ENCODE data around the gene COL7A1. TPM values are rescaled to one million over a fixed set of nuclear protein-coding genes. Genes with fewer than 3 reads are reported as not detected.

The COL7A1 gene
- polyA plus RNA-seq, 1 donor from 2014 or later, result 45.3 TPM

DNA sequence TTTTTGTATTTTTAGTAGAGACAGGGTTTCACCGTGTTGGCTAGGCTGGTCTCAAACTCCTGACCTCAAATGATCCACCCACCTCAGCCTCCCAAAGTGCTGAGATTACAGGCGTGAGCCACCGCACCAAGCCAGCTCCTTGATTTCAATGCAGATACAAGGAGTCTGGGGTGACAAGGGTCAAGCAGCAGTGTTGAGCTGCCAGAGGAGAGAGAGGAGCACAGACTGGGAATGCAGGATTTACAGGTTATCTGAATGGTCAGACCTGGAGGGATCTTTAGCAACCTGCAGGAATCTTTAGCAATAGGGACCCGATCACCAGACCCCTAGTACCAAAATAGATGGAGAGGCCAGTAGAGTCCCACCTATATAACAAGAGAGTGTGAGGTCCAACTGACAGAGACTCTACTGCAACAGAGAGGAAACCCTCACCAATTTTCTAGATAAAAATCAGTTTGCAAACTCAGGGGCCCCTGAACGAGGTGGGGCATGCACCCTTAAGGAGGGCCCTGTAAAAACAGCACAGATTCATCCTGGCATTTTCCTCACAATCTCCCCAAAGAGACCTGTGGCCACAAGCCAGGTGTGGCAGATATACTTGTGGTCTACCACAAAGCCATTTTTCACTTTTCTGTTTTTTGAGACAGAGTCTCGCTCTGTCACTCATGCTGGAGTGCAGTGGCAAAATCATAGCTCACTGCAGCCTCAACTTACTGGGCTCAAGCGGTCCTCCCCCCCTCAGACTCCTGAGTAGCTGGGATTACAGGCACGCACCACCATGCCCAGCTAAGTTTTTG, 80.5 kb downstream of the COL7A1 start:
- Histone ChIP-seq H3F3A (ENCODE audit: insufficient read depth, low read length, poor library complexity, severe bottlenecking) (no peaks in the 10 kb centered on the region), H3K27me3 (ENCODE audit: insufficient read depth, low read depth, low read length) (no peaks in the 10 kb centered on the region), H4K20me1 (ENCODE audit: insufficient read depth) (no peaks in the 10 kb centered on the region), H3K9me3 (ENCODE audit: low read length) (no peaks in the 10 kb centered on the region), H3K9me2 (ENCODE audit: insufficient read depth, low read length) (no peaks in the 10 kb centered on the region), H3K36me3 (ENCODE audit: insufficient read depth, low read length) (no peaks in the 10 kb centered on the region), H3K27ac (ENCODE audit: low read length) (no peak overlapping the region), H3K4me2 (ENCODE audit: low read length) (no peak overlapping the region), H3K79me2 (replicated peaks; ENCODE audit: insufficient read depth, low read length) (no peaks in the 10 kb centered on the region), H2AFZ (ENCODE audit: low read depth, low read length) (no peak overlapping the region), H3K4me3 (ENCODE audit: low read length) (no peak overlapping the region), H3K9ac (ENCODE audit: low read length) (no peak overlapping the region)
- TF ChIP-seq SMC3 (conservative IDR thresholded peaks at IDR 0.05; ENCODE audit: poor library complexity) (no peak), EP300 (conservative IDR thresholded peaks at IDR 0.05; ENCODE audit: poor library complexity, severe bottlenecking) (no peak), MXI1 (conservative IDR thresholded peaks at IDR 0.05; ENCODE audit: poor library complexity, severe bottlenecking) (no peak), TAF1 (IDR thresholded peaks at IDR 0.05; ENCODE audit: low read depth) (no peak), RAD21 (conservative IDR thresholded peaks at IDR 0.05) (no peak), EZH2 (IDR thresholded peaks at IDR 0.05; ENCODE audit: borderline replicate concordance, insufficient read depth, low read length, poor library complexity, severe bottlenecking) (no peak), POLR2AphosphoS5 (IDR thresholded peaks at IDR 0.05) (no peak)
- TF ChIP-seq, protein P1, sequence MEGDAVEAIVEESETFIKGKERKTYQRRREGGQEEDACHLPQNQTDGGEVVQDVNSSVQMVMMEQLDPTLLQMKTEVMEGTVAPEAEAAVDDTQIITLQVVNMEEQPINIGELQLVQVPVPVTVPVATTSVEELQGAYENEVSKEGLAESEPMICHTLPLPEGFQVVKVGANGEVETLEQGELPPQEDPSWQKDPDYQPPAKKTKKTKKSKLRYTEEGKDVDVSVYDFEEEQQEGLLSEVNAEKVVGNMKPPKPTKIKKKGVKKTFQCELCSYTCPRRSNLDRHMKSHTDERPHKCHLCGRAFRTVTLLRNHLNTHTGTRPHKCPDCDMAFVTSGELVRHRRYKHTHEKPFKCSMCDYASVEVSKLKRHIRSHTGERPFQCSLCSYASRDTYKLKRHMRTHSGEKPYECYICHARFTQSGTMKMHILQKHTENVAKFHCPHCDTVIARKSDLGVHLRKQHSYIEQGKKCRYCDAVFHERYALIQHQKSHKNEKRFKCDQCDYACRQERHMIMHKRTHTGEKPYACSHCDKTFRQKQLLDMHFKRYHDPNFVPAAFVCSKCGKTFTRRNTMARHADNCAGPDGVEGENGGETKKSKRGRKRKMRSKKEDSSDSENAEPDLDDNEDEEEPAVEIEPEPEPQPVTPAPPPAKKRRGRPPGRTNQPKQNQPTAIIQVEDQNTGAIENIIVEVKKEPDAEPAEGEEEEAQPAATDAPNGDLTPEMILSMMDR (IDR thresholded peaks at IDR 0.05; ENCODE audit: poor library complexity, severe bottlenecking), result no peak
- TF ChIP-seq, protein P2, sequence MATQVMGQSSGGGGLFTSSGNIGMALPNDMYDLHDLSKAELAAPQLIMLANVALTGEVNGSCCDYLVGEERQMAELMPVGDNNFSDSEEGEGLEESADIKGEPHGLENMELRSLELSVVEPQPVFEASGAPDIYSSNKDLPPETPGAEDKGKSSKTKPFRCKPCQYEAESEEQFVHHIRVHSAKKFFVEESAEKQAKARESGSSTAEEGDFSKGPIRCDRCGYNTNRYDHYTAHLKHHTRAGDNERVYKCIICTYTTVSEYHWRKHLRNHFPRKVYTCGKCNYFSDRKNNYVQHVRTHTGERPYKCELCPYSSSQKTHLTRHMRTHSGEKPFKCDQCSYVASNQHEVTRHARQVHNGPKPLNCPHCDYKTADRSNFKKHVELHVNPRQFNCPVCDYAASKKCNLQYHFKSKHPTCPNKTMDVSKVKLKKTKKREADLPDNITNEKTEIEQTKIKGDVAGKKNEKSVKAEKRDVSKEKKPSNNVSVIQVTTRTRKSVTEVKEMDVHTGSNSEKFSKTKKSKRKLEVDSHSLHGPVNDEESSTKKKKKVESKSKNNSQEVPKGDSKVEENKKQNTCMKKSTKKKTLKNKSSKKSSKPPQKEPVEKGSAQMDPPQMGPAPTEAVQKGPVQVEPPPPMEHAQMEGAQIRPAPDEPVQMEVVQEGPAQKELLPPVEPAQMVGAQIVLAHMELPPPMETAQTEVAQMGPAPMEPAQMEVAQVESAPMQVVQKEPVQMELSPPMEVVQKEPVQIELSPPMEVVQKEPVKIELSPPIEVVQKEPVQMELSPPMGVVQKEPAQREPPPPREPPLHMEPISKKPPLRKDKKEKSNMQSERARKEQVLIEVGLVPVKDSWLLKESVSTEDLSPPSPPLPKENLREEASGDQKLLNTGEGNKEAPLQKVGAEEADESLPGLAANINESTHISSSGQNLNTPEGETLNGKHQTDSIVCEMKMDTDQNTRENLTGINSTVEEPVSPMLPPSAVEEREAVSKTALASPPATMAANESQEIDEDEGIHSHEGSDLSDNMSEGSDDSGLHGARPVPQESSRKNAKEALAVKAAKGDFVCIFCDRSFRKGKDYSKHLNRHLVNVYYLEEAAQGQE (IDR thresholded peaks at IDR 0.05; ENCODE audit: borderline replicate concordance), result no peak

Small RNA genes within 50 kb of the gene (small RNA-seq; reads per million reads assigned to genes)
- 0 to 4.8 (median 1.4) reads per million in 3 experiments for gene MIR6823

Other genes starting within 250 kb of the COL7A1 start
- gene FBXW12, start 223.1 kb downstream of the COL7A1 start, polyA plus RNA-seq, result not detected in 2 replicates
- 134 and 148 TPM in 2 replicates for gene PLXNB1, start 165.2 kb downstream of the COL7A1 start, polyA plus RNA-seq
- gene CCDC51, start 155.2 kb downstream of the COL7A1 start, polyA plus RNA-seq, result 27.2 and 29.0 TPM in 2 replicates
- gene TMA7, start 155.1 kb downstream of the COL7A1 start, polyA plus RNA-seq, result 1,717 and 1,747 TPM in 2 replicates
- 10.3 and 11.1 TPM in 2 replicates for gene ATRIP, start 148.6 kb downstream of the COL7A1 start, polyA plus RNA-seq
- 121 and 142 TPM in 2 replicates for gene SHISA5, start 91.2 kb downstream of the COL7A1 start, polyA plus RNA-seq
- 29.4 and 32.4 TPM in 2 replicates for gene PFKFB4, start 38.5 kb downstream of the COL7A1 start, polyA plus RNA-seq
- gene UCN2, start 31.5 kb downstream of the COL7A1 start, polyA plus RNA-seq, result 0.68 and 2.0 TPM in 2 replicates
- 267 and 333 TPM in 2 replicates for gene UQCRC1, start 14.3 kb upstream of the COL7A1 start, polyA plus RNA-seq
- 0.52 TPM in 1 of 2 replicates, not detected in the other for gene TMEM89, start 26.4 kb upstream of the COL7A1 start, polyA plus RNA-seq
- 23.6 and 25.7 TPM in 2 replicates for gene SLC26A6, start 40.1 kb upstream of the COL7A1 start, polyA plus RNA-seq
- 54.9 and 65.5 TPM in 2 replicates for gene CELSR3, start 67.6 kb upstream of the COL7A1 start, polyA plus RNA-seq
- 19.0 and 29.3 TPM in 2 replicates for gene NCKIPSD, start 90.6 kb upstream of the COL7A1 start, polyA plus RNA-seq
- 451 and 480 TPM in 2 replicates for gene IP6K2, start 121.9 kb upstream of the COL7A1 start, polyA plus RNA-seq

Measured in neural cell (in vitro differentiated cells).